PC-9 (cell line): Measurements from ENCODE around the gene DKK3.

Experiments
- EZH2 ChIP-seq: fragments of 200-600 bp; sonication (generic); IDR thresholded peaks from 2 replicates; pipeline ENCODE4 v1.8.0; 2017; ENCODE audit warnings: antibody characterized with exemption, low read depth
- TF ChIP-seq, protein P1 (sequence below): fragments of 200-600 bp; sonication (generic); conservative IDR thresholded peaks from 2 replicates; pipeline ENCODE4 v1.6.1; 2017; ENCODE audit warnings: mixed run types, antibody characterized with exemption, mild to moderate bottlenecking, moderate library complexity

DNA sequence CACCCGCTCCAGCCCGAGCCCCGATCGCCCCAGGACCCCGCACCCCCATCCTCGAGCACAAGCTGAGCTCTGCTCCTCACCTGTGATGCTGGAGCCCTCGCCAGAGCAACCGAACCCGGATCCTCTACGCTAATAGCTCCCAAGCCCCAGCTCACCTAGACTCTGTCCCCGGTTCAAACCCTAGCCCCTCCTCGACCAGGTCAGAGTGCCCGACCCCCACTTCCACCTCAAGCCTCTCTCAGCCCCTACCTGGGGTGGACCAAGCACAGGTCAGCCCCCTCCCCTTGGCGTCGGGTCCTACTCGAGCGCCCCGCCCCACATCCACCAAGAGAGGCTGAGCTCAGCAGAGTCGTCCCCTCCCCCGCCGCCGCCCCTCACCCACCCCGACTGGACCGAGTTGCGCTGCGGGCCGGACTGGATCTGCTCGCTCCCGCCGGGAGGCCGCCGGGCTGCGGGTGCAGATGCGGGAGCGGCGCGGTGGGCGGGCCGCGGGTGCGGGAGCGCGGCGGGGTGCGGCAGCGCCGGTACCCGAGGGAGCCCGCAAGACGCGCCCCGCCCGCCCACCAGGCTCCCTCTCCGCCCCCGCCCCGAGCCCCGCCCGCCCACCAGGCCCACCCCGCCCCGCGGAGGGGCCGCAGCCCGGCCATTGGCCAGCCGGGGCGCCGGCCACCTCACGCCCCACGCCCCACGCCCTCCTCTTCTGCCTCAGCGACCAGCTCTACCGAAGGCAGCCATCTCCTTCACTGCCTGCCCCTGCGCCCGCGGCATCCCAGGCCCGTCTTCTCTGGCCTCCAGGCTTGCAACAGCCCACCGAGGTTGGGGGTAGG lies 577 bp upstream of the DKK3 start:
- TF ChIP-seq, protein P1, sequence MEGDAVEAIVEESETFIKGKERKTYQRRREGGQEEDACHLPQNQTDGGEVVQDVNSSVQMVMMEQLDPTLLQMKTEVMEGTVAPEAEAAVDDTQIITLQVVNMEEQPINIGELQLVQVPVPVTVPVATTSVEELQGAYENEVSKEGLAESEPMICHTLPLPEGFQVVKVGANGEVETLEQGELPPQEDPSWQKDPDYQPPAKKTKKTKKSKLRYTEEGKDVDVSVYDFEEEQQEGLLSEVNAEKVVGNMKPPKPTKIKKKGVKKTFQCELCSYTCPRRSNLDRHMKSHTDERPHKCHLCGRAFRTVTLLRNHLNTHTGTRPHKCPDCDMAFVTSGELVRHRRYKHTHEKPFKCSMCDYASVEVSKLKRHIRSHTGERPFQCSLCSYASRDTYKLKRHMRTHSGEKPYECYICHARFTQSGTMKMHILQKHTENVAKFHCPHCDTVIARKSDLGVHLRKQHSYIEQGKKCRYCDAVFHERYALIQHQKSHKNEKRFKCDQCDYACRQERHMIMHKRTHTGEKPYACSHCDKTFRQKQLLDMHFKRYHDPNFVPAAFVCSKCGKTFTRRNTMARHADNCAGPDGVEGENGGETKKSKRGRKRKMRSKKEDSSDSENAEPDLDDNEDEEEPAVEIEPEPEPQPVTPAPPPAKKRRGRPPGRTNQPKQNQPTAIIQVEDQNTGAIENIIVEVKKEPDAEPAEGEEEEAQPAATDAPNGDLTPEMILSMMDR = no peak
- no peak for TF ChIP-seq EZH2
